Measurements from ENCODE around the gene JOSD1.

The JOSD1 gene

DNA sequence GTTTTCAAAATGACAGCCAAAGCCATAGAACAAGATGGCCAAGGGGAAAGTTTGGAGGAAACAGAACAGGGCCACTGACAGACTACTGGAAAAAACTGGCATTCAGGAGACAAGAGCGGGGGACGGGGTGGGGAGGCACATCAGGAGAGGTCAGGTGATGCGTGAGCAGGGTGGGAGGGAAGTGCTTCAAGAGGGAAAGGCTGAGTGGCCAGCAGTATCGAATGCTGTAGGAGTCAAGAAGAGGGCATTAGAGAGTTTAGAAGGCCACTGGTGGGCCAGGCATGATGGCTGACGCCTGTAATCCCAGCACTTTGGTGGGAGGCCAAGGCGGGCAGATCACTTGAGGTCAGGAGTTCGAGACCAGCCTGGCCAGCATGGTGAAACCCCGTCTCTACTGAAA, 13.2 kb upstream of the JOSD1 start:
- no peak overlapping the region for H3K4me3 ChIP-seq (ENCODE audit: low read depth, low read length)
- no peak for DNase-seq
- H3K4me1 ChIP-seq: peaks cover 6% of the 10 kb centered on the region
- TF ChIP-seq, protein P1, sequence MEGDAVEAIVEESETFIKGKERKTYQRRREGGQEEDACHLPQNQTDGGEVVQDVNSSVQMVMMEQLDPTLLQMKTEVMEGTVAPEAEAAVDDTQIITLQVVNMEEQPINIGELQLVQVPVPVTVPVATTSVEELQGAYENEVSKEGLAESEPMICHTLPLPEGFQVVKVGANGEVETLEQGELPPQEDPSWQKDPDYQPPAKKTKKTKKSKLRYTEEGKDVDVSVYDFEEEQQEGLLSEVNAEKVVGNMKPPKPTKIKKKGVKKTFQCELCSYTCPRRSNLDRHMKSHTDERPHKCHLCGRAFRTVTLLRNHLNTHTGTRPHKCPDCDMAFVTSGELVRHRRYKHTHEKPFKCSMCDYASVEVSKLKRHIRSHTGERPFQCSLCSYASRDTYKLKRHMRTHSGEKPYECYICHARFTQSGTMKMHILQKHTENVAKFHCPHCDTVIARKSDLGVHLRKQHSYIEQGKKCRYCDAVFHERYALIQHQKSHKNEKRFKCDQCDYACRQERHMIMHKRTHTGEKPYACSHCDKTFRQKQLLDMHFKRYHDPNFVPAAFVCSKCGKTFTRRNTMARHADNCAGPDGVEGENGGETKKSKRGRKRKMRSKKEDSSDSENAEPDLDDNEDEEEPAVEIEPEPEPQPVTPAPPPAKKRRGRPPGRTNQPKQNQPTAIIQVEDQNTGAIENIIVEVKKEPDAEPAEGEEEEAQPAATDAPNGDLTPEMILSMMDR (IDR thresholded peaks at IDR 0.05; ENCODE audit: low read depth, low read length): no peak
- H3K36me3 ChIP-seq: peaks cover 55% of the 10 kb centered on the region
- H3K9me3 ChIP-seq: no peaks in the 10 kb centered on the region
- no peaks in the 10 kb centered on the region for H3K27me3 ChIP-seq

DNA sequence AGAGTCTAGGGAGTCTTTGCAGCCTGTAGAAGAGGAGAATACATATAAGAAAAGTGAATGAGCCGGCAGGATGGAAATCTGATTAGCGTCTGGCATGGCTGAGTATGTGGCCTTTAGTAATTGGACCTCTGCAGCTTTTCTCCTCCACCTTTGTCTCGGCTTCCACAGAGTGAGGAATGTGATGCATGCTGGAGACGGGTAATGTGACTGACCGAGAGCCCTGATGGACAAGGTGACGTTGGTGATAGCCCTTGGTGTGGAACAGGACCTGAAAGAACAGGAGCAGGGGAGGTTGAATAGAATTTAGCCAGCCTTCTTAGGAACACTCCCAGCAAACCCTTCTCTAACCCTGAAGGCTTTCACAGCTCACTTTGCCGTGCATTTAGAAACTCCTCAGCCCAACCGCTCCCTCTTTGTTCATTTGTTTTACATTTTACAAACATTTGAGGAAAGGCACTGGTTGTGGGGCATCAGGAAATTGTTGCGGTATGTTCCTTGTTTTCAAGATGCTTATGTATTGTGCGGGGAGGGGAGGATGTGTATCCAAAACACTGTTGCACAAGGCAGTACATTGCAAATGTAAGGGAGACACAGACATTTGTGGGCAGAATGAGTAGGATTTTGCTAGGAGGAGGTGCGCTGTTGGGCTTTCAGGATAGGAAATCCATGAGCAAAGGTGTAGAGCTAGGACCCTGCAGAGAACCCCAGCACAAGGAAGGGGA, 11.9 kb upstream of the JOSD1 start:
- Histone ChIP-seq H3K4me1 (peaks cover under 1% of the 10 kb centered on the region; the same call in 1 of the 2 replicates), H3K4me3 (ENCODE audit: low read depth, low read length) (no peak overlapping the region), H3K27me3 (no peaks in the 10 kb centered on the region), H3K36me3 (peaks cover 44% of the 10 kb centered on the region), H3K9me3 (no peaks in the 10 kb centered on the region)
- no peak for DNase-seq
- TF ChIP-seq, protein P1 (IDR thresholded peaks at IDR 0.05; ENCODE audit: low read depth, low read length): no peak

DNA sequence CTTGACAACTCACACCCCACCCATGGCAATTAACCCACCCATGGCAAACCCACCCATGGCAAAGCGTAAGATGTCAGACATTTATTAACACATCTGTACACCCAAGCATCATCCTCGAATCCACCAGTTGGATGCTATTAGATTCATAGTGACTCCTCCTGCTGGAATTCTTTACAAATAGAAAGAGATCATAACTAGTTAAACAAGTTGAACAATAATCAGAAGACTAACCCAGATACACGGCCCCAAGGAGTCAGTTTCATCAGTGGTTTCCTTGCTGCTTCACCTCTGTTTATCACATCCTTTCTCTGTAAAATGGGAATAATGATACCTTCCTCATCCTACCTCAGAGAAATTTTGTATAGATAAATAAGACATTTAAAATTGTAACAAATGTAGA, 10.1 kb upstream of the JOSD1 start:
- TF ChIP-seq, protein P1 (IDR thresholded peaks at IDR 0.05; ENCODE audit: low read depth, low read length): no peak
- peaks cover 26% of the 10 kb centered on the region for H3K36me3 ChIP-seq

DNA sequence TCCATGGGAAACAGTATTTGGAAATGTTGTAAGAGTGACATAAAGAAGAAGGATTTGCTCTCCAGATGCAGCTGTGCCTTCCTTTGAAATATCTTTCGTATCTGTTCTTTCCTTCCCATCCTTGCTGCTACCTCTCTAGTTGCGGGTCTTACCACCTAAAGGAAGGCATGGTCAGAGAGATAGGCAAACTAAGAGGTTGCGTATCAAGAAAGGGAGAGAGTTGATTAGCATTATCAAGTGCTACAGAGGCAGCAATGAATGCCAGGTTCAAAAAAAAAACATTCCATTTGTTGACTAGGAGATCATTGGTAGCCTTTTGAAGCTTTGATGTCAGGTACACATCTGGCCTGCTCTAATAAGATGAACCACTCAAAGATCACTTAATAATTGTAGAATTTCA, 9.6 kb upstream of the JOSD1 start:
- TF ChIP-seq, protein P1 (IDR thresholded peaks at IDR 0.05; ENCODE audit: low read depth, low read length): no peak
- Histone ChIP-seq H3K4me3 (ENCODE audit: low read depth, low read length) (no peak overlapping the region), H3K9me3 (no peaks in the 10 kb centered on the region), H3K27me3 (no peaks in the 10 kb centered on the region), H3K36me3 (peaks cover 24% of the 10 kb centered on the region), H3K4me1 (peaks cover 6% of the 10 kb centered on the region; the same call in 1 of the 2 replicates)
- no peak for DNase-seq

More for the DNA sequence above, 10.1 kb upstream of the JOSD1 start:
- Histone ChIP-seq H3K4me3 (ENCODE audit: low read depth, low read length) (no peak overlapping the region), H3K27me3 (no peaks in the 10 kb centered on the region), H3K4me1 (peaks cover 6% of the 10 kb centered on the region; the same call in 1 of the 2 replicates), H3K9me3 (no peaks in the 10 kb centered on the region)
- DNase-seq: no peak

DNA sequence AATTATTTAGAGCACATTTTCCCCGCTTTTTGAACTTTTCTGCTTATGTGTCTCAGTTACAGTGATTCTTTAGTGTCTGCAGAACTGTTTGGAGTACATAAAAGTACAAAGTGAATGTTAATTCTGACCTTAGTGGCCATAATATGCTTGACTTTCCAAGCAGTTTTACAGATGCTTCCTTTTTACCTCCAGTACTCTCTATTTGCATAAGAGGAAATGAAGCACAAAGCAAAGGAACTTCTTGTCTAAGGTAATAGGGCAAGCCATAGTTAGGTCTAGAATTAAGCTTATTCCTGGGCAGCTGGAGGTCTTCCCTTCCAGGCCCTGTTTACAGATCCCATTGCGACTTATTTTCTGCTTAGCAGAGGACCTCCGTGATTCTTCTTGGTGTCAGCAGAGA, 8.6 kb upstream of the JOSD1 start:
- Histone ChIP-seq H3K4me1 (peaks cover 6% of the 10 kb centered on the region; the same call in 1 of the 2 replicates), H3K27me3 (no peaks in the 10 kb centered on the region), H3K36me3 (peaks cover 20% of the 10 kb centered on the region), H3K9me3 (no peaks in the 10 kb centered on the region), H3K4me3 (ENCODE audit: low read depth, low read length) (no peak overlapping the region)
- TF ChIP-seq, protein P1 (IDR thresholded peaks at IDR 0.05; ENCODE audit: low read depth, low read length): no peak
- DNase-seq: no peak

DNA sequence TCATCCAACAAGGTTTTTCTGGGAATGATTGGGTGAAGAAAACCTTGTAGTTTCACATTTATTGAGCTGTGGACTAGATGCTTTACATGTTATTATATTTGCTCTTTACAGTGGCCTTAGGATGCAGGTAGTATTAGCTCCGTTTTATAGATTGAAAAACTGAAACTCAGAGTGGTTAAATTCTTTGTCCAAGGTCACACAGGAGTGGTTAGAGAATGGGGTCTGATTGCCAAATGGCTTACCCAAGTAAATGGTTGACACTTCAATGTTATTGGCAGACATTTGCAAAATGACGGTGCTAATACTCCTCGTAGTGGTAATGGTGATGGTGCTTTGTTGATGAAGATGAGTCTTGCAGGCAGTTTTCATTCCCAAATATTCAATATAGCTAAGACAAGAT, 7.2 kb upstream of the JOSD1 start:
- H3K9me3 ChIP-seq: no peaks in the 10 kb centered on the region
- peaks cover 20% of the 10 kb centered on the region for H3K36me3 ChIP-seq
- H3K4me3 ChIP-seq (ENCODE audit: low read depth, low read length): peak overlapping the region; percentile 95; the same call in 1 of the 2 replicates
- no peaks in the 10 kb centered on the region for H3K27me3 ChIP-seq
- no peak for DNase-seq
- H3K4me1 ChIP-seq: peaks cover 6% of the 10 kb centered on the region; the same call in 1 of the 2 replicates
- TF ChIP-seq, protein P1 (IDR thresholded peaks at IDR 0.05; ENCODE audit: low read depth, low read length): no peak
